Posterior vena cava (tissue), 2 donors: ENCODE results near the gene EPHA2. TPM values are rescaled to one million over a fixed set of nuclear protein-coding genes. Genes with fewer than 3 reads are reported as not detected.
A peak's percentile ranks its signal among the peaks of the same experiment; 100 is the strongest.

Source experiments
- DNase-seq: peaks from one replicate; pipeline ENCODE4 v3.0.0-alpha.2; 2020; ENCODE audit warnings: low spot score
- intact Hi-C, 2 donors: fragments of 100-400 bp; cut with DNase I; formaldehyde crosslinking; loops; one replicate each; pipeline versions ENCODE4 v1.14.1 to v1.14.2; 2022 to 2023
- total RNA-seq, 2 donors: library from RNA; stranded (reverse); fragmentation: NEBNext Ultra II Directional; extraction: Animal tissue kit (Norgen Biotek cat#: 25700); gene quantifications; one replicate each; pipeline ENCODE4 v1.2.1, GENCODE V29; 2021
- donor health status: DM: yes; HTN: yes; CAD: no.
- donor health status: DM: yes; HTN: yes; CAD: no.

EPHA2 gene
- total RNA-seq, 2 donors from 2014 or later, result 7.8 to 15.4 TPM

- DNase-seq, result peak; percentile 91
- intact Hi-C loops, result loop anchor here (2.0 kb wide), 2 partner anchors 57 to 109 kb away; no protein-coding TSS in a partner anchor
Measured at GRCh38 chr1:16187748-16188401, 32.0 kb upstream of the EPHA2 start.

GRCh38 chr1:16186655-16187235 lies 30.9 kb upstream of the EPHA2 start:
- no peak for DNase-seq
- intact Hi-C loops, result loop anchor here in 1 of 2 donors (2.0 kb wide), 1 partner anchor 58 kb away; no protein-coding TSS in a partner anchor

- intact Hi-C loops, result loop anchor here in 1 of 2 donors (5.0 kb wide), 1 partner anchor 37 kb away; no protein-coding TSS in a partner anchor
- DNase-seq, result no peak
Measured at GRCh38 chr1:16184557-16185303, 28.9 kb upstream of the EPHA2 start.

- DNase-seq, result no peak
- intact Hi-C loops, result loop anchor here in 1 of 2 donors (5.0 kb wide), 1 partner anchor 37 kb away; no protein-coding TSS in a partner anchor
Measured at GRCh38 chr1:16183765-16184556, 28.1 kb upstream of the EPHA2 start.

GRCh38 chr1:16183179-16183578 lies 27.3 kb upstream of the EPHA2 start:
- intact Hi-C loops, result loop anchor here in 1 of 2 donors (5.0 kb wide), 1 partner anchor 36 kb away; no protein-coding TSS in a partner anchor
- DNase-seq, result no peak

GRCh38 chr1:16181887-16182719 lies 26.2 kb upstream of the EPHA2 start:
- intact Hi-C loops, result loop anchor here in 1 of 2 donors (5.0 kb wide), 1 partner anchor 35 kb away; no protein-coding TSS in a partner anchor
- peak; percentile 95 for DNase-seq

GRCh38 chr1:16180291-16180824 lies 24.5 kb upstream of the EPHA2 start:
- intact Hi-C loops, result loop anchor here in 1 of 2 donors (5.0 kb wide), 1 partner anchor 33 kb away; no protein-coding TSS in a partner anchor
- DNase-seq, result no peak

GRCh38 chr1:16178596-16179497 lies 23.0 kb upstream of the EPHA2 start:
- intact Hi-C loops, result no loop called here
- DNase-seq, result no peak

- intact Hi-C loops, result no loop called here
- DNase-seq, result no peak
Measured at GRCh38 chr1:16177306-16177705, 21.4 kb upstream of the EPHA2 start.

GRCh38 chr1:16176653-16177052 lies 20.8 kb upstream of the EPHA2 start:
- DNase-seq, result no peak
- intact Hi-C loops, result no loop called here

GRCh38 chr1:16175610-16176553 lies 20.0 kb upstream of the EPHA2 start:
- intact Hi-C loops, result no loop called here
- DNase-seq, result peak; percentile 96

GRCh38 chr1:16174886-16175598 lies 19.2 kb upstream of the EPHA2 start:
- intact Hi-C loops, result no loop called here
- no peak for DNase-seq

- intact Hi-C loops, result no loop called here
- no peak for DNase-seq
Measured at GRCh38 chr1:16174261-16174868, 18.5 kb upstream of the EPHA2 start.

- intact Hi-C loops, result no loop called here
- no peak for DNase-seq
Measured at GRCh38 chr1:16173447-16174260, 17.8 kb upstream of the EPHA2 start.
